HepG2 (cell line): ENCODE results near the gene CCDC18. TPM values are rescaled to one million over a fixed set of nuclear protein-coding genes. Genes with fewer than 3 reads are reported as not detected.

ENCODE experiments used
- BORCS8-MEF2B ChIP-seq: sonication (generic); formaldehyde crosslinking; IDR thresholded peaks from 2 replicates; pipeline ENCODE4 v1.8.0; 2022; ENCODE audit warnings: mild to moderate bottlenecking, missing genetic modification reagents
- FOXJ3 ChIP-seq: sonication (generic); formaldehyde crosslinking; IDR thresholded peaks from 2 replicates; pipeline ENCODE4 v1.4.0; 2020; ENCODE audit warnings: missing genetic modification reagents, mild to moderate bottlenecking, borderline replicate concordance
- HNF1B ChIP-seq: sonication (generic); formaldehyde crosslinking; IDR thresholded peaks from 2 replicates; pipeline ENCODE4 v1.5.1; 2020; ENCODE audit warnings: mild to moderate bottlenecking, moderate library complexity, missing genetic modification reagents
- ISL2 ChIP-seq: sonication (generic); formaldehyde crosslinking; IDR thresholded peaks from 2 replicates; pipeline ENCODE4 v1.5.0; 2020; ENCODE audit warnings: missing genetic modification reagents
- KLF11 ChIP-seq: IDR thresholded peaks from 2 replicates; pipeline ENCODE4 v1.6.1; 2016; ENCODE audit warnings: missing compliant biosample characterization
- ONECUT2 ChIP-seq: sonication (generic); formaldehyde crosslinking; IDR thresholded peaks from 2 replicates; pipeline ENCODE4 v1.4.0; 2020; ENCODE audit warnings: missing genetic modification reagents
- SOX13 ChIP-seq, 3 experiments: fragments of 450-650 bp in 1 of 3; sonication (generic) in 1 of 3; formaldehyde crosslinking in 1 of 3; IDR thresholded peaks in 2 of 3; conservative IDR thresholded peaks in 1 of 3; 2 replicates each; pipeline versions ENCODE4 v1.5.0 to v1.6.1; 2016 to 2020; ENCODE audit warnings: antibody characterized with exemption in 1 of 3, mild to moderate bottlenecking in 1 of 3, missing compliant biosample characterization in 1 of 3, missing genetic modification reagents in 1 of 3, moderate library complexity in 1 of 3
- STAT6 ChIP-seq: sonication (generic); formaldehyde crosslinking; IDR thresholded peaks from 2 replicates; pipeline ENCODE4 v1.4.0; 2020; ENCODE audit warnings: missing genetic modification reagents, mild to moderate bottlenecking, borderline replicate concordance
- ZMYM2 ChIP-seq: sonication (generic); formaldehyde crosslinking; IDR thresholded peaks from 2 replicates; pipeline ENCODE4 v1.8.0; 2022; ENCODE audit warnings: mild to moderate bottlenecking, missing genetic modification reagents
- ZNF317 ChIP-seq: sonication (generic); formaldehyde crosslinking; IDR thresholded peaks from 2 replicates; pipeline ENCODE4 v1.5.0; 2020; ENCODE audit warnings: mild to moderate bottlenecking, missing genetic modification reagents
- ZNF546 ChIP-seq: sonication (generic); formaldehyde crosslinking; conservative IDR thresholded peaks from 2 replicates; pipeline ENCODE4 v1.8.1; 2023; ENCODE audit warnings: mild to moderate bottlenecking, missing genetic modification reagents
- ZNF607 ChIP-seq: sonication (generic); formaldehyde crosslinking; IDR thresholded peaks from 2 replicates; pipeline ENCODE4 v1.5.1; 2020; ENCODE audit warnings: missing genetic modification reagents, mild to moderate bottlenecking, borderline replicate concordance
- polyA plus RNA-seq, 8 experiments: library from polyadenylated mRNA; depleted of rRNA in 3 of 8; stranded (reverse) in 7 of 8; unstranded in 1 of 8; fragments of >200 nt; fragmentation: Illumina TruSeq in 4 of 8; extraction: Trizol in 4 of 8; gene quantifications; 2 replicates each; pipeline versions ENCODE4 v1.2.1 to v1.2.3, GENCODE V29; 2011 to 2016; ENCODE audit warnings: low read depth in 4 of 8, missing spikeins in 1 of 8, mixed read lengths in 1 of 8; ENCODE audit not compliant: insufficient read depth in 1 of 8
- total RNA-seq, 5 experiments: library from RNA; depleted of rRNA; stranded (reverse); fragments of >200 nt; fragmentation: Illumina TruSeq; extraction: Trizol; gene quantifications; 2 replicates each; pipeline ENCODE4 v1.2.3, GENCODE V29; 2016; ENCODE audit warnings: low read depth in 1 of 5

The CCDC18 gene
- total and polyA plus RNA-seq, 2 of the 13 experiments (the other 11 are each of a cell fraction or from before 2014, with no cell fraction given), result 1.9 to 18.4 TPM

GRCh38 chr1:93200714-93201113, 20.2 kb downstream of the CCDC18 start (continued):
- TF ChIP-seq STAT6 (CRISPR knock-in tag) (no peak), BORCS8-MEF2B (no peak), ZMYM2 (CRISPR knock-in tag) (no peak), ONECUT2 (CRISPR knock-in tag) (peak; percentile 68), SOX13 (IDR thresholded peaks at IDR 0.05) (peak; percentile 88; the same call in 1 of the 2 replicates), SOX13 (CRISPR knock-in tag; conservative IDR thresholded peaks at IDR 0.05 in 1 of 2, IDR thresholded peaks at IDR 0.05 in 1 of 2) (peak in 1 of 2 experiments; percentile 97; a peak in 2 of 4 replicates), FOXJ3 (CRISPR knock-in tag) (peak; percentile 70; the same call in 1 of the 2 replicates), ISL2 (CRISPR knock-in tag) (peak; percentile 53; the same call in 1 of the 2 replicates), ZNF546 (CRISPR knock-in tag) (no peak), ZNF607 (CRISPR knock-in tag) (no peak), KLF11 (CRISPR knock-in tag) (no peak), HNF1B (CRISPR knock-in tag) (no peak), ZNF317 (CRISPR knock-in tag) (no peak)
